Aorta (tissue), 5 donors: ENCODE measurements around the gene COMMD10. TPM values are rescaled to one million over a fixed set of nuclear protein-coding genes. Genes with fewer than 3 reads are reported as not detected.

Experiments
- ATAC-seq: fragments of 200-7000 bp; cut with Tn5 transposase; one replicate; pipeline ENCODE4 v1.9.1; 2022; ENCODE audit warnings: moderate library complexity; ENCODE audit not compliant: low FRiP score
- DNase-seq, 2 donors: peaks; one replicate each; pipeline ENCODE4 v3.0.0-alpha.2; 2020
- H3K27ac ChIP-seq, 2 donors: one replicate each; pipeline ENCODE4 v1.5.1; 2013; ENCODE audit warnings: low read length in 2 of 2, mild to moderate bottlenecking in 2 of 2, moderate library complexity in 2 of 2, control low read depth in 1 of 2, inconsistent platforms in 1 of 2, low read depth in 1 of 2
- H3K27me3 ChIP-seq, 2 donors: one replicate each; pipeline ENCODE4 v1.6.1; 2013; ENCODE audit warnings: control low read depth in 1 of 2, low read length in 1 of 2, mild to moderate bottlenecking in 1 of 2, moderate library complexity in 1 of 2; ENCODE audit not compliant: insufficient read depth in 2 of 2, control insufficient read depth in 1 of 2
- H3K36me3 ChIP-seq, 2 donors: one replicate each; pipeline ENCODE4 v1.6.1; 2013; ENCODE audit warnings: control low read depth in 1 of 2, low read length in 1 of 2, mild to moderate bottlenecking in 1 of 2; ENCODE audit not compliant: insufficient read depth in 2 of 2, control insufficient read depth in 1 of 2
- H3K4me1 ChIP-seq, 2 donors: one replicate each; pipeline ENCODE4 v1.6.1; 2013; ENCODE audit warnings: low read length in 2 of 2, control low read depth in 1 of 2, mild to moderate bottlenecking in 1 of 2, moderate library complexity in 1 of 2; ENCODE audit not compliant: insufficient read depth in 2 of 2, control insufficient read depth in 1 of 2
- H3K4me3 ChIP-seq, 2 donors: one replicate each; pipeline ENCODE4 v1.5.1; 2013; ENCODE audit warnings: low read length in 2 of 2, control low read depth in 1 of 2, mild to moderate bottlenecking in 1 of 2
- H3K9me3 ChIP-seq: one replicate; pipeline ENCODE4 v1.6.1; 2013; ENCODE audit warnings: mild to moderate bottlenecking, low read length; ENCODE audit not compliant: control insufficient read depth
- WGBS, 2 donors: extraction: QIAGEN DNeasy Blood & Tissue Kit; methylation state at CpG; one replicate each; pipeline ENCODE4 v1.1.7; 2013; 5-methylcytosine and 5-hydroxymethylcytosine counted together
- intact Hi-C, 2 donors: fragments of 100-400 bp; cut with DNase I; formaldehyde crosslinking; loops; one replicate each; pipeline versions ENCODE4 v1.14.2 to v1.15.0; 2022
- long read RNA-seq, 2 donors: library from polyadenylated mRNA; unstranded; transcript quantifications; one replicate each; pipeline ENCODE4 v2.0.0, GENCODE V29; 2020 to 2021
- polyA plus RNA-seq, 2 donors: library from polyadenylated mRNA; stranded (reverse); fragments of 200-250 nt; gene quantifications; one replicate each; pipeline ENCODE4 v1.2.3, GENCODE V29; 2013
- total RNA-seq, 2 donors: library from RNA; stranded (reverse); fragmentation: NEBNext Ultra II Directional; extraction: Animal tissue kit (Norgen Biotek cat#: 25700); gene quantifications; one replicate each; pipeline ENCODE4 v1.2.1, GENCODE V29; 2021
- donor health status: healthy with polysubstance abuse.
- donor health status: Bipolar disorder and iron deficiency.
- donor health status: DM: no; HTN: no; CAD: no.
- donor health status: DM: no; HTN: no; CAD: no.
- donor health status: DM: yes; HTN: yes; CAD: no.

Gene COMMD10
- total RNA-seq (10 to 100 TPM; 24.9 to 36.1 TPM), polyA plus RNA-seq (10 to 100 TPM; 16.1 to 23.3 TPM)
- long read RNA-seq, donor 1, transcript COMMD10-201 (7 exons, 1,469 nt): major isoform, 56 of 80 reads
- long read RNA-seq, donor 1, partial matches to known transcripts: 0 of 80 reads
- long read RNA-seq, donor 1, other reads (novel, unspliced or antisense): 22 of 80 reads
- long read RNA-seq, donor 2, transcript COMMD10-201 (7 exons, 1,469 nt): major isoform, 12 of 32 reads
- long read RNA-seq, donor 2, partial matches to known transcripts: 1 of 32 reads
- long read RNA-seq, donor 2, other reads (novel, unspliced or antisense): 19 of 32 reads

DNA sequence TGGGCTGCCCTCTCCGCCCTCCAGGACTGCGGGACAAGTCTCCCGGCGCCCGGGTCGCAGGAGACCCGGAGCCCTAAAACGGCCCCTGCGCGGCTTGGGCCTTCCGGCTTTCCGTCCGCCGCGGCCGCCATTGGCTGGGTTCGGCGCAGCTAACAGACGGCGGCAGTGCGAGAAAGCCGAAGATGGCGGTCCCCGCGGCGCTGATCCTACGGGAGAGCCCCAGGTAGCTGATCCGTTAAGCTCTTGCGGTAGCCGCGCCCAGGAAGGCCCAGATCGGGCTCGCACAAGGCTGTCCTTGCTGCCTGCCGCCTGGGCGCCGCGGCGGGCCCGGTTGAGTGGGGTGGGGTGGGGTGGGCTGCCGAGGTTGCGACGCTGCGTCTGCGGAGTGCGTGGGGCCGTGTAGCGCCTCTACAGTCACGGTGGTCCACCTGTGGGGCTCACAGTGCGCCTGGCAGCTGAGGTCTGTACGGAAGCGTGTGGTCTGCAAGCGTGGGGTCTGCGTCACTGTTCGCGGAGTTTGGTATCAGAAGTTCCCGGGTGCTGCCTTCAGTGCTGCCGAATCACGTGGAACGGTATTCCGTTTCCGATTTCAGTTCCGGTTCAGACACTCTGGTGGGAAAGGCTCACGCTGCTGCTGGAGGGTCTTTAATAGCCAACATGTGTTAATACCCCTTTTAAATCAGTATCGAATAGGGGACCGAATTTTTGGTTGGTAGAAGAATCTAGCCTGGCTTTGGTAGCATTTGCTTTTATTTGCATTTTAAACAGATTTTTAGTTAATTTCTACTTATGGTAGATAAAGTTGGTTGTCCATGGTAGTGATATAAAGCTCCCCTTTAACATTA is at the start of gene COMMD10:
TSS of gene COMMD10 (plus strand) at position 155 of the 845 bp plus-strand sequence.
- intact Hi-C loops: no loop called here
- no peaks in the 10 kb centered on the region for H3K36me3 ChIP-seq
- no peaks in the 10 kb centered on the region for H3K4me1 ChIP-seq
- WGBS, 2 donors: 0 to 1% methylated on average over 60 to 65 of the region's 65 CpGs
- DNase-seq (peak; percentile 86 to 92), ATAC-seq (peak; percentile 97)
- peak within 1 kb of the TSS; percentile 28 to 97 for H3K27ac ChIP-seq
- no peaks in the 10 kb centered on the region for H3K9me3 ChIP-seq
- peak within 1 kb of the TSS; percentile 94 to 99 for H3K4me3 ChIP-seq
- no peaks in the 10 kb centered on the region for H3K27me3 ChIP-seq

DNA sequence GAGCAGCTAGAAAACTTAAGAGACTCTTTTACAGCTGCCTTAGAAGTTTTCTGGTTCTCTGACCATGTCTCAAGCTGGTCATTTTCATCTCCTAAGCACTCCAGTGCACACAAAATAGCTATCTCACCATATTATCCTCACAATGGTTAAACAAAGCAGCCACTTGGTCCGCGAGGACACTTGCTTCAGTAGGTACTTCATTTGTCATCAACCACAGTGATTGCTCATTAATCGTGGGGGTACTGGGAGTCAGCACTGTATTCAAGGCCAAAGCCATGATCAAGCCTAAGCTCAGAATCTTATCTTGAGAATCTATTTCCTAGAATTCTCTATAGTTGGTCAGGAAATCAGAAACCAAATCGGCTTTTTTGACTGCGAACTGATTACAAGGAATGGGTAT is 49.7 kb upstream of the COMMD10 start:
- 73 to 80% methylated on average over 5 of the region's 5 CpGs for WGBS, 2 donors
- H3K4me3 ChIP-seq: no peak overlapping the region

DNA sequence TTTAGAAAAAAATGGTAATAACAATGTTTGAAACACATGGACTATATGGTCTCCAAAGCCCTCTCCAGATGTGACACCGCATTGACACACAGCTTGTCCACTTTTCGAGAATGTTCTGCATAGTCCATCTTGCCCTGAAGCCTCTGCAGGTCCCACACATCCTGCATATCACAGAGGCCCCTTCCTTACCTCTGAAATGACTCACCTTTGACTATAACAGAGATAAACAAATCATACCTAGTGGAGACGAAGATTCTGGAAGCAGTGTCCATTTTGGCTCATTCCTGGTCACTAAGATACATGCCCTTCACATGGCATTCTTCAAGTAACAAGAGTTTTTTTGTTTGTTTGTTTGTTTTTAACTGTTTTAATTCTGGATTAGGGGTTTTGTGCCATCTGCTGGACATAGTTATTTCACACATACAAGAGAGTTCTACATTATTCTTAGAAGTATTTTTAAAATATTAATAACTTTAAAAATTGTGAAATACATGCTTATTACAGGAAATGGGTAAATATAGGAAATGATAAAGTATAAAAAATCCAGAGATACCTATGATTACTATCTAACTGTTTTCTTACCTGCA is 47.5 kb upstream of the COMMD10 start:
- 76 to 80% methylated on average over 3 of the region's 3 CpGs for WGBS, 2 donors
- intact Hi-C loops: no loop called here
- no peak for DNase-seq

More for the DNA sequence above, 49.7 kb upstream of the COMMD10 start:
- Histone ChIP-seq H3K27me3 (no peaks in the 10 kb centered on the region), H3K27ac (no peak overlapping the region), H3K9me3 (no peaks in the 10 kb centered on the region), H3K4me1 (no peaks in the 10 kb centered on the region), H3K36me3 (no peaks in the 10 kb centered on the region)
- no peak for DNase-seq
- intact Hi-C loops: no loop called here
- ATAC-seq: no peak

DNA sequence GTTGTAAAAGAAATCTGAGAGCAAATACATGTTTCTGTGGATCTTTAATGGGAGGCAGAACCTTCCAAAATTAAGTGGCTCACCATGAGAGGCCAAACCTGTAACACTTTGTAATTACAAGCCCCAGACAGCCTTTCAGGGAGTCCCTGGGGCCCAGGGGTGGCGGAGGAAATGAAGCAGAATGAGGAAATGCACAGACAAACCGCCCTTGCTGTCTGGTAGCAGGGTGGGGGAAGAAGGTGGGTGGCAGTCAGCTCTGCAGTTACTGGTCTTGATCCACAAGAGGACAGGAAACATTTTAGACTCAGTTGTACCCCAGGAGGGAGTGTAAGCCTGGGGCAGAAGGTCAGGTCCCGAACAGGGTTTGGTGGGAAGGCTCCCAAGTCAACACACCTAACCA is 46.0 kb upstream of the COMMD10 start:
- no peaks in the 10 kb centered on the region for H3K9me3 ChIP-seq
- intact Hi-C loops: no loop called here

More for the DNA sequence above, 47.5 kb upstream of the COMMD10 start:
- Histone ChIP-seq H3K4me3 (no peak overlapping the region), H3K36me3 (no peaks in the 10 kb centered on the region), H3K27ac (no peak overlapping the region), H3K9me3 (no peaks in the 10 kb centered on the region), H3K27me3 (no peaks in the 10 kb centered on the region), H3K4me1 (no peaks in the 10 kb centered on the region)
- no peak for ATAC-seq

DNA sequence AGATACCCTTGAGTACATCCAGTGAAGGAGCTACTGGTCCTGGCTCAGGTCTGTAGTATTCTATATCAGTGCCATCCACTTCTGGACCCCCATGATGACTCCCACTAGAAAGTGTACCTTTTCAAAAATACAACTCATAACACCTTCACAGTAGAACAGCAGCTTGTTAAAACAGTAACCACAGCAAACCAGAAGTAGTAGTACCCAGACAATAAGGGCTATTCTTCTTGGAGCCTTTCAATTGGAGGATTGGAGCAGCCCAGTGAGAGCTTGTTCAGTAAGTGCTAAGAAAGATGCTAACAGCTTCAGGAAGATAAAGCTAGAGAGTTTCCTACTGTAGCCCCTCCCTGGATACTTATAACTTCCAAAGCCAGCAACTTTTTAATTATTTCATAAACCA is 42.5 kb upstream of the COMMD10 start:
- Histone ChIP-seq H3K27ac (no peak overlapping the region), H3K9me3 (no peaks in the 10 kb centered on the region), H3K36me3 (no peaks in the 10 kb centered on the region), H3K4me3 (no peak overlapping the region), H3K27me3 (no peaks in the 10 kb centered on the region), H3K4me1 (no peaks in the 10 kb centered on the region)
- DNase-seq (no peak), ATAC-seq (no peak)
- intact Hi-C loops: no loop called here

More for the DNA sequence above, 46.0 kb upstream of the COMMD10 start:
- no peaks in the 10 kb centered on the region for H3K36me3 ChIP-seq
- H3K4me1 ChIP-seq: no peaks in the 10 kb centered on the region
- 79 to 85% methylated on average over 3 of the region's 3 CpGs for WGBS, 2 donors
- no peak overlapping the region for H3K27ac ChIP-seq
- H3K27me3 ChIP-seq: no peaks in the 10 kb centered on the region
- H3K4me3 ChIP-seq: no peak overlapping the region
- no peak for ATAC-seq
- DNase-seq: no peak

DNA sequence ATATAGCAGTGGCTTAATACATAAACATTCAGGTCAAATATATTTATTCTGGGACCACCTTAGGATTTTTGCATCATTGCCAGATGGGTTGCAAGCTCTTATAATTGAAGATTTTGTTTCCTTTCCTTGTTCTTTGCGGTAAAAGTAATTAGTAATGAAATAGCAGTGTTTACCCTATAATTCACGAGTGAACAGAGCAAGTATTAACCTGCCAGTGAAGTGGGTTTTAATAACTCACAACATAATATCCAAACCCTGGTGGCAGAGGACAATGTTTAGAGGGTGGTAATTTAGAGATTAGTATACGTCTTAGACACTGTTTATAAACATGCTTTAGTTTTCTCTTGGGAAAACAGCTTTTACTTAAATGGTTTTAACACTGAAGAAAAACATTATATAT is 40.8 kb upstream of the COMMD10 start:
- H3K4me3 ChIP-seq: no peak overlapping the region
- no peak for DNase-seq
- no peaks in the 10 kb centered on the region for H3K27me3 ChIP-seq
- H3K9me3 ChIP-seq: no peaks in the 10 kb centered on the region
- no peak for ATAC-seq
- H3K36me3 ChIP-seq: no peaks in the 10 kb centered on the region
- 82 to 85% methylated on average over 3 of the region's 3 CpGs for WGBS, 2 donors
- intact Hi-C loops: no loop called here
- H3K27ac ChIP-seq: no peak overlapping the region
- no peaks in the 10 kb centered on the region for H3K4me1 ChIP-seq

DNA sequence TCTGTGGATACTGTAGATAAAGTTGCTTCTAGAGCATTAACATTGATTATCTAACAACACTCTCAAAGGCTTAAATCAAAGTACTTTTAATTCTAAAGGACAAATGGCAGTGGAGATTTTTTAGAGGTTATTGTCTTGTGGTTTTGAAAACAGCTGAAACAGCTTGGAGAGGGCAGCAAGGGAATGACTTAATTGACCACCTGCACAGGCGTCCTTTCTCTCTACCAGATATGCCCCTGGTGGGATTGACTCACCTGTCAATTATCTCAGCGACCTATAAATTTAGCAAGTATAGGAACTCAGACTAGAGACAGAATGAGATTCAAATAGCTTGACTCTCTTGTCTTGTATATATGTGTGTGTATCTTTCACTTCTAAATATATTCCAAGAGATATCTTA is 39.0 kb upstream of the COMMD10 start:
- no peak for DNase-seq
- intact Hi-C loops: no loop called here
- no peak for ATAC-seq
- Histone ChIP-seq H3K27me3 (no peaks in the 10 kb centered on the region), H3K9me3 (no peaks in the 10 kb centered on the region), H3K36me3 (no peaks in the 10 kb centered on the region), H3K27ac (no peak overlapping the region), H3K4me3 (no peak overlapping the region), H3K4me1 (no peaks in the 10 kb centered on the region)
- WGBS, 2 donors: 86 to 91% methylated on average over 2 of the region's 2 CpGs

DNA sequence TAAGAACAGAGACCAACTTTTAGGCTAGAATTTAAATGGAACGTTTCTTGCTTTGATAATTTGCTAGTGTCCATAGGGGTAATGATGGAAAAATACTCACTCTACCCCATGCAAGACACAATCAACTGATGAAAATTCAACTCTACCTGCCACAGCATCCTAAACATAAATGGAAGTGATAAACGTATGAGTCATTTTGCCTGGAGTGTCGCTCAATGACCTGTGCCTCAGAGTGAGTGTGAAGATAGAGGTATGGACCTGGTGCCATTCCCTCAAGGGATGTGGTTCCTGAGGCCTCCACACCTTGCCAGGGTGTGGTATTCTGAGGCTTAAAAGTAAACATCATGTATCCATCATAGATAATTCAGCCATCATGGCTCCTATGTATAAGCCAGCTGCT is 38.6 kb upstream of the COMMD10 start:
- H3K4me3 ChIP-seq: no peak overlapping the region
- no peak overlapping the region for H3K27ac ChIP-seq
- H3K36me3 ChIP-seq: no peaks in the 10 kb centered on the region
- no peaks in the 10 kb centered on the region for H3K4me1 ChIP-seq
- intact Hi-C loops: no loop called here
- no peak for DNase-seq
- H3K27me3 ChIP-seq: no peaks in the 10 kb centered on the region
- 86 to 88% methylated on average over 3 of the region's 3 CpGs for WGBS, 2 donors
- ATAC-seq: no peak
- H3K9me3 ChIP-seq: no peaks in the 10 kb centered on the region
